MM.1S (cell line): Measurements from ENCODE around the gene CHRD.

Experiments used
- DNase-seq: peaks from one replicate; pipeline ENCODE4 v3.0.0-alpha.2; 2015
- H2AFZ ChIP-seq: fragments of 300-600 bp; sonication (generic); 2 replicates; pipeline ENCODE4 v1.6.0; 2016; ENCODE audit warnings: antibody characterized with exemption, low read length
- H3F3A ChIP-seq: fragments of 300-600 bp; sonication (generic); 2 replicates; pipeline ENCODE4 v1.6.1; 2016; ENCODE audit warnings: mild to moderate bottlenecking, antibody characterized with exemption, low read length, moderate library complexity, mixed read lengths; ENCODE audit not compliant: insufficient read depth
- H3K27ac ChIP-seq: fragments of 300-600 bp; sonication (generic); 2 replicates; pipeline ENCODE4 v1.5.1; 2016; ENCODE audit warnings: mild to moderate bottlenecking, low read length
- H3K27me3 ChIP-seq: fragments of 300-600 bp; sonication (generic); replicated peaks from 2 replicates; pipeline ENCODE4 v1.6.0; 2016; ENCODE audit warnings: low read length; ENCODE audit not compliant: insufficient read depth
- H3K36me3 ChIP-seq: fragments of 300-600 bp; sonication (generic); replicated peaks from 2 replicates; pipeline ENCODE4 v1.6.1; 2016; ENCODE audit warnings: mild to moderate bottlenecking, low read length, mixed read lengths; ENCODE audit not compliant: insufficient read depth
- H3K4me1 ChIP-seq: fragments of 300-600 bp; sonication (generic); 2 replicates; pipeline ENCODE4 v1.6.1; 2016; ENCODE audit warnings: low read length, mixed read lengths
- H3K4me2 ChIP-seq: fragments of 300-600 bp; sonication (generic); 2 replicates; pipeline ENCODE4 v1.6.0; 2016; ENCODE audit warnings: low read depth, low read length
- H3K4me3 ChIP-seq: fragments of 300-600 bp; sonication (generic); 2 replicates; pipeline ENCODE4 v1.5.1; 2016; ENCODE audit warnings: low read length, mixed read lengths
- H3K79me2 ChIP-seq: fragments of 300-600 bp; sonication (generic); 2 replicates; pipeline ENCODE4 v1.6.1; 2016; ENCODE audit warnings: mixed run types, low read length, mixed read lengths
- H3K9ac ChIP-seq: fragments of 300-600 bp; sonication (generic); 2 replicates; pipeline ENCODE4 v1.6.1; 2016; ENCODE audit warnings: low read length, mixed read lengths
- H3K9me2 ChIP-seq: fragments of 300-600 bp; sonication (generic); replicated peaks from 2 replicates; pipeline ENCODE4 v1.6.1; 2016; ENCODE audit warnings: mild to moderate bottlenecking, low read length, mixed read lengths; ENCODE audit not compliant: insufficient read depth
- H3K9me3 ChIP-seq: fragments of 300-600 bp; sonication (generic); replicated peaks from 2 replicates; pipeline ENCODE4 v1.6.1; 2016; ENCODE audit warnings: mild to moderate bottlenecking, low read length, mixed read lengths; ENCODE audit not compliant: insufficient read depth
- H4K20me1 ChIP-seq: fragments of 300-600 bp; sonication (generic); 2 replicates; pipeline ENCODE4 v1.6.1; 2016; ENCODE audit warnings: mild to moderate bottlenecking, low read length, moderate library complexity, mixed read lengths; ENCODE audit not compliant: insufficient read depth
- EZH2 ChIP-seq: fragments of 300-600 bp; sonication (generic); optimal IDR thresholded peaks from 2 replicates; pipeline ENCODE3; 2017; ENCODE audit warnings: low read depth, mild to moderate bottlenecking, antibody characterized with exemption, low read length, mixed read lengths
- EZH2phosphoT487 ChIP-seq: fragments of 300-600 bp; sonication (generic); IDR thresholded peaks from 2 replicates; pipeline ENCODE4 v1.6.1; 2018; ENCODE audit warnings: antibody characterized with exemption, low read length
- TF ChIP-seq, protein P1 (sequence below): fragments of 300-600 bp; sonication (generic); IDR thresholded peaks from 2 replicates; pipeline ENCODE4 v1.5.1; 2016; ENCODE audit warnings: antibody characterized with exemption, low read length, mixed read lengths

Gene CHRD

GRCh38 chr3:184335661-184336546 is 44.0 kb upstream of the CHRD start:
- peaks cover 26% of the 10 kb centered on the region for H3K79me2 ChIP-seq
- H3K9ac ChIP-seq: peak overlapping the region; percentile 59; the same call in 1 of the 2 replicates
- peak overlapping the region; percentile 57 for H3K27ac ChIP-seq
- peaks cover 44% of the 10 kb centered on the region for H3F3A ChIP-seq
- H3K4me2 ChIP-seq: peak overlapping the region; percentile 69
- H3K9me3 ChIP-seq: no peaks in the 10 kb centered on the region
- no peaks in the 10 kb centered on the region for H3K9me2 ChIP-seq
- H4K20me1 ChIP-seq: peaks cover 35% of the 10 kb centered on the region
- TF ChIP-seq, protein P1, sequence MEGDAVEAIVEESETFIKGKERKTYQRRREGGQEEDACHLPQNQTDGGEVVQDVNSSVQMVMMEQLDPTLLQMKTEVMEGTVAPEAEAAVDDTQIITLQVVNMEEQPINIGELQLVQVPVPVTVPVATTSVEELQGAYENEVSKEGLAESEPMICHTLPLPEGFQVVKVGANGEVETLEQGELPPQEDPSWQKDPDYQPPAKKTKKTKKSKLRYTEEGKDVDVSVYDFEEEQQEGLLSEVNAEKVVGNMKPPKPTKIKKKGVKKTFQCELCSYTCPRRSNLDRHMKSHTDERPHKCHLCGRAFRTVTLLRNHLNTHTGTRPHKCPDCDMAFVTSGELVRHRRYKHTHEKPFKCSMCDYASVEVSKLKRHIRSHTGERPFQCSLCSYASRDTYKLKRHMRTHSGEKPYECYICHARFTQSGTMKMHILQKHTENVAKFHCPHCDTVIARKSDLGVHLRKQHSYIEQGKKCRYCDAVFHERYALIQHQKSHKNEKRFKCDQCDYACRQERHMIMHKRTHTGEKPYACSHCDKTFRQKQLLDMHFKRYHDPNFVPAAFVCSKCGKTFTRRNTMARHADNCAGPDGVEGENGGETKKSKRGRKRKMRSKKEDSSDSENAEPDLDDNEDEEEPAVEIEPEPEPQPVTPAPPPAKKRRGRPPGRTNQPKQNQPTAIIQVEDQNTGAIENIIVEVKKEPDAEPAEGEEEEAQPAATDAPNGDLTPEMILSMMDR: no peak
- no peak for TF ChIP-seq EZH2phosphoT487
- no peak for TF ChIP-seq EZH2
- H3K36me3 ChIP-seq: peaks cover 19% of the 10 kb centered on the region
- H2AFZ ChIP-seq: peak overlapping the region; percentile 71
- H3K4me3 ChIP-seq: peak overlapping the region; percentile 73
- peak; percentile 78 for DNase-seq
- 0 out of 2 replicates have a peak, but pooled peaks cover 4% of the 10 kb centered on the region for H3K4me1 ChIP-seq
- H3K27me3 ChIP-seq: no peaks in the 10 kb centered on the region

DNA sequence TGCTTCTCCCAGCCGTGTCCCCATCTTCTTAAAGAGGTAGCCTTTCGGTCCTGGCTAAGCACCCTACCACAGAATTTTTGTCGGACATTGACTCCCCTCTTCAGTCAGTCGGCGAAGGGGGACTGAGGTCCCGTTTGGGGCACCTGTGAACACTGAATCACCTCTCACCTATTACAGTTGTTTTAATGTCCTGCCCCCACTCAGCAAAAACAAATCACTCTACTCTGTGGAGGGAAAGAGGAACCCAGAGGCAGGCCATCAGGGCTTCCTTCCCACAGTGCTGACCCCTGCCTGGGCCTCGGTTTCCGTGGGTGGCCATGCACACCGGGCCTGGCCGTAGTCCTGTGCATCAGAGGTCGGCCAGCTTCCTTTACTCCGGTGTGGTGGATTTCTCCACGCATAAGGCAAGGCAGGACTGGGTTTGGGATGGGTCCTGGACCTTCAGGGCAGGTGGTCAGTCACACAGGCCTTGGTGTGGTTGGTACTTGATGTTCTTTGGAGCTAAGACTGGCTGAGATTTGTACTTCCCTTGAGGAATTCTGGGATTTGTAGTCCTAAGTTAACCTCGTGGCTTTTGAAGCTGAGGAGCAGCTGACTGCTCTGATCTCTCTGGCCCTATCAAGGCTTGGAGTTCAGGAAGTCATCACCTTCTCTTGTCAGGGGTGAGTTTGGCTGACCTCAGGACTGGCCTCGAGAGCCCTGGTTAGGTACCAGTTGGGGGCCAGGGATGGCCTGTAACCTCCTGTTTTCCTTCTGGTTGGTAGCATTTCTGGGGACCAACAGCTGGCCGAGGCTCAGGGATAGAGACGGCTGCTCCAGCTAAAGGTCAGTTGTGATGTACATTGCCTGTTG is 43.1 kb upstream of the CHRD start:
- H2AFZ ChIP-seq: no peak overlapping the region
- TF ChIP-seq EZH2phosphoT487 (no peak), EZH2 (no peak)
- TF ChIP-seq, protein P1: no peak
- no peak overlapping the region for H3K27ac ChIP-seq
- no peak for DNase-seq
- H3K27me3 ChIP-seq: no peaks in the 10 kb centered on the region
- peaks cover 30% of the 10 kb centered on the region for H4K20me1 ChIP-seq
- peaks cover 11% of the 10 kb centered on the region for H3K36me3 ChIP-seq
- 0 out of 2 replicates have a peak, but pooled peaks cover 4% of the 10 kb centered on the region for H3K4me1 ChIP-seq
- H3K9ac ChIP-seq: peak overlapping the region; percentile 59; the same call in 1 of the 2 replicates
- no peaks in the 10 kb centered on the region for H3K9me3 ChIP-seq
- peaks cover 36% of the 10 kb centered on the region for H3F3A ChIP-seq
- peak overlapping the region; percentile 69 for H3K4me2 ChIP-seq
- peak overlapping the region; percentile 73 for H3K4me3 ChIP-seq
- no peaks in the 10 kb centered on the region for H3K9me2 ChIP-seq
- peaks cover 17% of the 10 kb centered on the region for H3K79me2 ChIP-seq

DNA sequence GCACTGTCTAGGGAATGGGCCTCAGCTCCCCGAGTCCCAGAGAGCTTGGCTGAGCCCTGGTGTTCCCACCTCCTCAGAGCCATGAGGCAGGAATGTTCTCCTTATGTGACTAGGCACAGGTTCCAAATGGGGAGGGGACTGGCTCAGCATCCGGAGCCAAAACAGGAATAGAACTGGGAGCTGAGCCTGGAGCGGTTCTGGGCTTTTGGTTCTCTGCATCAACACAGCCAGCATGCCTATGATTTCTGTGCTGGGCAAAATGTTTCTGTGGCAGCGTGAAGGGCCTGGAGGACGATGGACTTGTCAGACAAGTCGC is 42.5 kb upstream of the CHRD start, which contains the start of gene FAM131A:
Gene FAM131A, plus strand, starts transcription at position 202 of the 316 bp plus-strand sequence. Its CDS starts 31 bp downstream, at position 233.
- DNase-seq: no peak
- peak within 1 kb of the TSS; percentile 59; the same call in 1 of the 2 replicates for H3K9ac ChIP-seq
- peaks cover 11% of the 10 kb centered on the region; the same call in 1 of the 2 replicates for H3K79me2 ChIP-seq
- H3K9me3 ChIP-seq: no peaks in the 10 kb centered on the region
- H3K4me1 ChIP-seq: 0 out of 2 replicates have a peak, but pooled peaks cover 4% of the 10 kb centered on the region
- peaks cover 24% of the 10 kb centered on the region for H4K20me1 ChIP-seq
- peaks cover 30% of the 10 kb centered on the region for H3F3A ChIP-seq
- peak within 1 kb of the TSS; percentile 73 for H3K4me3 ChIP-seq
- TF ChIP-seq EZH2 (no peak), EZH2phosphoT487 (no peak)
- TF ChIP-seq, protein P1: no peak
- peaks cover 5% of the 10 kb centered on the region; the same call in 1 of the 2 replicates for H3K36me3 ChIP-seq
- H3K27me3 ChIP-seq: no peaks in the 10 kb centered on the region
- H2AFZ ChIP-seq: no peak within 1 kb of the TSS
- no peak within 1 kb of the TSS for H3K27ac ChIP-seq
- no peaks in the 10 kb centered on the region for H3K9me2 ChIP-seq
- H3K4me2 ChIP-seq: peak within 1 kb of the TSS; percentile 69
